ENCODE results near the gene GCLC.

- TF ChIP-seq CTCF (IDR thresholded peaks at IDR 0.05) (no peak), POLR2A (IDR thresholded peaks at IDR 0.05) (no peak)
Measured at GRCh38 chr6:53458105-53458866, 86.6 kb downstream of the GCLC start.

All from adrenal gland (tissue), 5 donors.